Glomerular visceral epithelial cell (primary cell): ENCODE measurements around the gene MAN1C1.

Experiments used
- DNase-seq: peaks from one replicate; pipeline ENCODE4 v3.0.0-alpha.2; 2016; ENCODE audit errors: extremely low spot score

MAN1C1 gene

DNA sequence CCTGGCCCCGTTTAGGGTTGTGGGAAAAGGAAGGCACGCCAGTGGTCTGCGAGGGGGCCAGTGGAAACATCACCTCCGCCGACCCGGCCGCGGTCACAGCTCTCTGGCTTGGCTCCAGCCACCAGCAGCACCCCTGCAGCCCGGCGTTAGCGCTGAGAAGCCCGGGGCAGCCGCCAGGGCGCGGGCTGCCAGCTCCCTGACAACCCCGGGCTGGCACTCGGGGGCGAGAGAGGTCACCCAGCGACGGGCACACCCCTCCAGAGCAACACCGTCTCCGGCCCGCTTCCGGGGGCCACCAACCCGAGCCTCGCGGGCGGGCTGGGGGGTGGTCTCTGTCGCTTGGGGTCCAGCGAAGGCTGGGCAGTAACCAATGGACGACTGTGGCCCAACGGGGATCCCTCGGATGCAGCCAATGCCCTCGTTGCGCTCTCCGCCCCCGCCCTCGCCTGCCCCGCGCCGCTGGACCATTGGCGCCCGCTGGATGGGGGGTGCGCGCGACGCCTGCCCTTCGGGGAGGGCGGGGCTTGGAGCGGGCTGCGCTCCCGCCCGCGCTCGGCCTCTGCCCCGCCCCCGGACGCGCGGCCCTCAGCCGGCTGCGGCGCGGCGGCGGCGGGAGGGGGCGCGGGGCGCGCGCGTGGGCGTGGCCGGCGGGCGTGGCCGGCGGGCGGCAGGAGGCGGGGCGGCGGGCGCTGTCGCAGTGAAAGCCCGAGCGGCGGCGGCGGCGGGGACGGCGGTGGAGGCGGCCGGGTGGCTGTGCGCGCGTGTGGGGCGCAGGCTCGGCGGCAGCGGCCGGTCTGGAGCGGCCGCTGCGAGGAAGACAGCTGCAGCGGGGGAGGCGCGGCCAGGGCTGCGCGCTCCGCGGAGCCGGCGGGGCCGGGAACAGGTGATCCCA, at the start of gene MAN1C1:
Gene MAN1C1 (plus strand): TSS at position 697 of the 892 bp plus-strand sequence. CDS start 1,007 bp downstream, outside the sequence.
- DNase-seq = peak; percentile 90

DNA sequence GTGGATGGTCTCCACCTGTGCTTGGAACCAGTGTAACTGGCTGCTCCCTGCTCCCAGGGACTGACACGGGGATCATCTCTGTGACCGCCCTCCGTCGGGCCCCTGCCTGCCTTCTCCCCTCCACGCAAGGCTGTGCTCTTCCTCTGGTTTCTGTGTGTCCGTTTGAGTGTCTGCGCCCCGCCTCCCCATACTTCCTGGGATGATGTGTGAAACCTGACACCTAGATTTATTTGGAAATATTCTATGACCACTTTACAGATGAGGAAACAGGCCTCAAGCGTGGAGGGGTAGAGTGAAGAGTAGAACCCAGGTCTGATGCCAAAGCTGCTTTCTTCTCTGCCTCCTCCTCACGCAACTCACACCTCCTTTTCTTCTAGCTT, 48.9 kb upstream of the MAN1C1 start:
- DNase-seq = no peak

DNA sequence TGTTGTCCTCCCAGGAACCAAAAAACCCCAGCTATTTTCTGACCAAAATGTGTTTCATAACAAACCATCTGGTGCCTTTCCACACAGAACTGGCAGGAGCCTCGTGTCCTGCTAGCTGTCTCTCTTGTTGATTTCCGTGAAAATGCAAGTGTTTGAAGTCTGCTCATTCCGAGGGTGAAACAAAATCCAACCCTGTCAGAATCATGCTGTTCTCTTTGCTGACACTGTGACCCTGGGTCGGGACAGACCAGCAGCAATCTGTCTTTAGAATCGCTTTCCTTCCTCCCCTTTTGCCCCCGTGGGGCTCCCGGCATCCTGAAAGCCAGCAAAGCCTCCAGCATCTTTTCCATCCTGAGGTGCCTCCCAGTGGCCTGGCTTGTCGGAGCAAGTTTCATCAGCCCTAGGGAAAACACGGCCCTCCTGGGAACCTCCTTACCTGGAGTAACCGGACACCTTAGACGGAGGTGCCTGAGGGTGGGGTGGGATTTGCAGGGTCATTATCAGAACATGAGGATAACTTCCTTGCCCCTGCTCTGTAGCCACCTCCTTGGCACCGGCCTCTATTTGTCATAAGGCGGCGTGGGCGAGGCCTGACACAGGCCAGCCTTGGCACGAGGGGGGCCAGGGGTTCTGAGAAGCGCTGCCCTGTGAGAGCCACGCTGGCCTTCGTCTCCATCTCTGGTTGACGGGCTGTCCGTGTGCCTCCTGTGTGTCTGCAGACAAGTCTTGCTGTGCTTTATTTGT, 48.3 kb upstream of the MAN1C1 start:
- no peak for DNase-seq

DNA sequence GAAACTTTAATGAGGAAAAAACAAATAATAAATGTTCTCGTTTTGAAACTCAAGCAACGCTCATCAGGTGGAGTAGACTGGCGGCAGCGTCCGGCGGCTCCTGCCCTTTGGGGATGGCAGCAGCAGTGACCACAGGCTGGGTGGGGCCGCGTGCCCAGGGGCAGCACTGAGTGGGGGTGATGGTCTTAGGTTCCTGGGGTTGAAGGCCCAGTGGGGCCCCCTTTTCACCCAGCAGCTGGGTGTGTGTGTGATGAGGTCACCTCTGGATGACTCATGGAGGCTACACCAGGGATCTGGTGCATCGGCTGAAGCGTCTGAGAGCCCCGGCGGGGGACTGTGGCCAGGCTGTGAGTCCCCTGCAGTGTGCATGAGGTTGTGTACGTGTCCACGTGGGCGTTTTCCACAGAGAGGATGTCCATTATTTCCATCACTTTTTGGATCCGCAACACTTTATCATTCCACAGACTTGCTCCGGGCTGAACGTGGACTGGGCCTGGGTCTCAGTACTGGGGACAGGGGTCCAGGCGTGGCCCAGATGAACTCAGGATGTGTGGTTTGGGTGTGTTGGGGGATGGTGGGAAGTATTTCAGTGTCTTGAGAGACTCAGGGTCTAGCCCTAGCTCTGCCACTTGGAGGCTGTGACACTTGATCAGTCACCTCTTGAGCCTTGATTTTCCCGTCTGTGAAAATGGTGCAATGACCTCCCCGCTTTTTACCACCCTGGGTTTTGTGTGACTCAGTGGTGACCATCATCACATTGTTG, 47.6 kb upstream of the MAN1C1 start:
- peak; percentile 77 for DNase-seq

DNA sequence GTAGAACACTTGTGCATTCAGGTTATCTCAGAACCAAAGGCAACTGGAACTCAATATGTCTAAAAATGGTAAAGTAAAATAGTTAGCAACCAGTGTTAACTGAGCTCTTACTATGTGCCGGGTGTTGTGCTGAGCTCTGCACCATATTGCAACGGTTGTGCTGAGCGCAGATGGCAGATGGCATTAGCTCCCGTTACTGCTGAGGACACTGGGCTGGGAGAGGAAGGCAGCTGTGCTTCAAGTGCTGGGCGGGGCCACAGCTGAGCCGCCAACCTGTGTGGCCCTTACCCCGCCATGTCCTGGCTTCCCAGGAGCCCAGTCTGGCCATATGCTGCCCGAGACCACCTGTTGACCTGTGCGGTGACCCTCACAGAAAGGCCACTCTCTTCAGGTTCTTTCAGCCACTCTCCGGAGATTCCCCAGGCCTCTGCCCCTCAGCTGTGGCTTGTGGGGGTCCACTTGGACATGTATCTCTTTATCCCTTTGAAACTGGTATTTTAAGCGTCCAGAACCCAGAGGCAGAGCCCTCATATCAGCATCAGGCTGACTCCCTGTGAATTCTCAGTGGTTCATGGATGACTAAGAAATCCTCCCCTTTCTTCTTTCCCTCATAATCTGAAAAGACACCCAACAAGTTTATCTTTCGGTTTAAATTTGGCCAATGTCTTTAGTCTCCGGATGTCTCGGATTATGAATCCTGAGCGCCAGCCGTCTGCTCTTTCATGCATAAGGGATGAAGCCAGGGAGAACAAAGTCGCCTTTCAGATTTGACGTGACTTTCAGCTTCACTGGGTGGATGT, 46.8 kb upstream of the MAN1C1 start:
- DNase-seq = no peak

DNA sequence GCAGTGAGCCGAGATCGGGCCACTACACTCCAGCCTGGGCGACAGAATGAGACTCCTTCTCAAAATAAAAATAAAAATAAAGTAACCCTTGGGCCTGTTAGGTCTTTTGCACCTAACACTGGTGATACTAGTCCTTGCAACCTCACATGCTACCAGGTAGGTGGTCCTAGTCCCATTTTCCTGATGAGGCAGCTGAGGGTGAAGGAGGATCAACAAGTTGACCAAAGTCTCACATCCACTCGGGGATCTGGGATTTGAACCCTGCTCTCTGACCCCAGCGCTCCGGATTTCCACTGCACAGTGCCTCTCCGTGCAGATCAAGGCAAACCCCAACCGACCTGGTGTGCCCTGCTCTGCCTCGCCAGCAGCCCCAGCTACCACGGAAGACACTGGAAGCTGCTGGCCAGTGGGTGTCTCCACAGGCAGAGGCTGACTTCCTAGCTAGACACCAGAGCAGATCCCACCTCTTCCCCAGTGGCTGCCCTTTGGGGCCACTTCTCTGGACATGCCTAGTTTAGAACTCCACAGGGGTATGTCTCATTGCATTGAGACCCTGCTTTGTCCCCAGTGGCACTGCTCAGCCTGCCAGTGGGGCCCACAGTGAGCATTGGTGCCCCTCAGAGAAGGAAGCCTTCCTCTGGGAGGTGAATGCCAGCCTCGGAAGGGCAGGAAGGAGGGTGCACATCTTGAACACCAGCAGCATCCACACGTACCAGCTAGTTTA, 45.6 kb upstream of the MAN1C1 start:
- no peak for DNase-seq

DNA sequence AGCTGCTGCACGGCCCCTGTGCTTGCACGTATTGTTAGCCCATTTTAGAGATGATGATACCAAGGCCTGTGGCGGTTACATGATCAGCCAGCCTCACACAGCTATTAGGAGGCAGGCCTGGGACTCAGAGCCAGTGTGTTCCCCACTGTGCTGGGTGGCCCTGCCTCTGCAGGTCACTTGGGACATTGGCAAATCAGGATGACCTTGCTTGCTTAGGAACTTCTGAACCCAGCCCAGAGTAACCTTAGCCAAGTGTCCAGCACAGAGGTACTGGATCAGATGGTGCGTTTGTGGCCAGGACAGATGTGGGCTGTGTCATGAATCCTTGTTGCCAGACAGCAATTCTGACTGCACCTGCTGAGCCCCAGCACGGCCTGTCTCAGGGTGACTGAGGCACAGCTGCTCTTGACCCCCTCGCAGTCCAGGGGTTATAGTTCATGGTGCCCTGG, 45.0 kb upstream of the MAN1C1 start:
- DNase-seq = no peak

DNA sequence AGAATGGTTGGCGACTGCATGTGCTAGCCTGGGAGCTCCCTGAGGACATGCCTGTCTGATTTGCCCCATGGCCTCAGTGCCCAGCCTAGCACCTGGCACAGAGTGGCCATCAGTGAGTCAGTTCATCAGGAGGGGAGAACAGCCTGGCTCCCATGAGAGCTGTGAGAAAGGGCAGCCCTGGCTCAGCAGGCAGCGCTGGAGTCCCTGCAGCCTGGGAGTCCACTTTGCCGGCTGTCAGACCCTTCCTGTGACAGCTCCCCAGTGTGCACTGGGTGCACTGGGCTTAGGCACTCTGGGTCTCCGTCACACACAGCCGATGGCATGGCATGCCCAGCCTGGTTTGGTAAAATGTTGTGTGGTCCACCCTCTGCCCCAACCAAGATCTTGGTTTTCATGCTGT, 44.5 kb upstream of the MAN1C1 start:
- DNase-seq = no peak

DNA sequence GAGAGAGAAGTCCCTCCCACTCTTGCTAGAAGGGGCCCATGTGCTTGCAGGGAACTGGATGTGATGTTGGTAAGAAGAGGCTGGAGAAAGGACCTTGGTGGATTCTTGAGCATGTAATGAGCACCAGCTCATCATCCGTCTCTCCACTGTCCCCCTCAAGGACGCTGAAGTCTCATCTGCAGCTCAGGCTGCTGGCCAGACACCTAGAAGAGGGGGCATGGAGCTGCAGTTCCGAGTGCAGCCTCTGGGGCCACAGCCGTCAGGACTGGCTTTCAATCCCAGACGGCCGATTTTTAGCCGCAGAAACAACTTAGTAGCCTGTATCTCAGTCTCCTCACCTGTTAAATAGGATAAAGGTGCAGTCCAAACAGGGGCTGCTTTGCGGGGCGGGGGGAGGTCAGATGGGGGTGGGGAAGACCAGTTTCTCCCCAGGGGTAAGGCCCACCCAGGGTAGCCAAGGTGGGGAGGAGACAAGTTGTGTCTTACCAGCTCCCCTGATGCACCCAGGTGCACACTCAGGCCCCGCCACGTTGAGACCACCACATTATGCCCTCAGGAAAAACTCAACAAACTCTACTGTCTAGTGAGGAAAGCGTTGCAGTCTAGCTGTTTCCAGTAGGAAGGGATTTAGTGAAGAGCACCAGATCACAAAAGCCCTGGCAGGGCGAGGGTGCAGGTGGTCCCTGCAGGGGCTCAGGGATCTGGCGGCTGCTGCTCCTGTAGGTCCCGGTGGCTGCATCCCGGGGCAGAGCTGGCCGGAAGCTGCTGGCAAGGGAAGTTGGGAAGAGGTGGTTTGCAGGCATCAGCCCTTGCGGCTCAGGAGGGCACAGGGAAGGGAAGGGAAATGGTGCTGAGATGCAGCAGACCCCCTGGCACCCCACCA, 43.6 kb upstream of the MAN1C1 start:
- DNase-seq = peak; percentile 50

DNA sequence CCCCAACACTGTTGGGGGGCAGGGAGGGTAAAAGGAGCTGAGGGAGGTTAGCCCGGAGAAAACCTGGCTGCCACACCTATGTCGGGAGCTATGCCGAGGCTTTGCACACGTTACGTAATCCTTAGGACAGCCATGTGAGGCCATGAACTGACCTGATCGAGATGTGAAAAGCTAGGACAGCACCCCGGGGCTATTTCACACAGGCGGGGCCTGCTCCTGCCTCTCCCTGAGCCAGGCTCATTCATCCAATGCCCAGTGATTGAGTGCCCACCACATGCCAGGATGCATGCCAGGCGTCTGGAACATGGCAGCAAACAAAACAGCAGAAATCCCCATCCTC, 43.0 kb upstream of the MAN1C1 start:
- no peak for DNase-seq

DNA sequence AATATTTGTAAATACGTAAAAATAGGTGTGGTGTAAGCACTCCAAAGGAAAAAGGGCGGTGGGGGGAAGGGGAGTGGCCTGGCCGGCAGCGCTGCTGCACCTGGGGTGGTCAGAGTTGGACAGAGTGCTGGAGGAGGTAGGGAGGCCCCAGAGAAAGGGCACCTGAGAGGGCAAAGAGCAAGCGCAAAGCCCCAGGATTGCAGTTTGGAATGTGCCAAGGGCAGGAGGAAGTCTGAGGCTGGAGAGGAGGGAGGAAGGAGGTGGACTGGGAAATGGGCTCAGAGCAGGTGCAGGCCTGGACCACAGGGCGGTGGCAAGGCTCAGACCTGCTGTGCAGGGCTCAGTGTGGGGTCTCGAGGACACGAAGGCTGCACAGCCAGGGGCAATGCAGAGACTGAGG, 42.6 kb upstream of the MAN1C1 start:
- DNase-seq = no peak

DNA sequence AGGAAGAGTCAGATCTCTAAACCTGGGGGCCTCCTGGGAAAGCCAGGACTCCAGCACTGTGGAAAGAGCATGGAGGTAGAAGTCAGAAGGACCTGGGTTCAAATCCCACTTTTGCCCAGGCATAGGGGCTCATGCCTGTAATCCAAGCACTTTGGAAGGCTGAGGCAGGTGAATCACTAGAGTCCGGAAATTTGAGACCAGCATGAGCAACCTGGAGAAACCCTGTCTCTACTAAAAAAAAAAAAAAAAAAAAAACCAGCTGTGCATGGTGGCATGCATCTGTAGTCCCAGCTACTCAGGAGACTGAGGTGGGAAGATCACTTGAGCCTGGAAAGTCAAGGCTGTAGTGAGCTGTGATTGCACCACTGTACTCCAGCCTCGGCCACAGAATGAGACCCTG, 41.4 kb upstream of the MAN1C1 start:
- no peak for DNase-seq

DNA sequence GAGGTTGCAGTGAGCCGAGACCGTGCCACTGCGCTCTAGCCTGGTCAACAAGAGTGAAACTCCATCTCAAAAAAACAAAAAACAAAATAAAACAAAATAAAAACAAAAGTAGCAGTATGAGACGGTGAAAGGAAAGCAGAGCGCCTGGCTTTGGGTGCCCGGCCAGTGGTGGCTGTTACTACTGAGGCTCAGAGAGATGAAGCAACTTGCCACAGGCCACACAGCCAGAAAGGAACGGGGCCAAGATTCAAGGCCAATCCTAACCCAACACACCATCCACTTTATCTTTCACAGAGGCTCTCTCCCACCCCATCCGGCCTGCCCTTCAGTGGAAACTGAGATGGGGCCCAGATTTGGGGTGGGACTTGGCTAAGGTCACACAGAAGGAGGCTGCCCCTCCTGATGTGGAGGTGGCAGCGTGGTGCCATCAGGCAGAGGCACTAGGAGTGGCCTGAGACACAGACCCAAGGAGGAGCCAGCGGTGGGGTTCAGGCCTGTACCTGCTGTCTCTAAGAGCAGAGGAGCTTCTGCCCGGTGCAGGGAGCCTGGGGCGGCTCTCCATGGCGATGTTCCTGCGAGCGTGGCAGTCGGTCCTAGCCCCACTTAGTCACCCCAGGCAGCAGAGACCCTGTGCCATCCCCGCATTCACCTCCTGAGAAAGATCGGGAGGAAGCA, 40.0 kb upstream of the MAN1C1 start:
- no peak for DNase-seq

DNA sequence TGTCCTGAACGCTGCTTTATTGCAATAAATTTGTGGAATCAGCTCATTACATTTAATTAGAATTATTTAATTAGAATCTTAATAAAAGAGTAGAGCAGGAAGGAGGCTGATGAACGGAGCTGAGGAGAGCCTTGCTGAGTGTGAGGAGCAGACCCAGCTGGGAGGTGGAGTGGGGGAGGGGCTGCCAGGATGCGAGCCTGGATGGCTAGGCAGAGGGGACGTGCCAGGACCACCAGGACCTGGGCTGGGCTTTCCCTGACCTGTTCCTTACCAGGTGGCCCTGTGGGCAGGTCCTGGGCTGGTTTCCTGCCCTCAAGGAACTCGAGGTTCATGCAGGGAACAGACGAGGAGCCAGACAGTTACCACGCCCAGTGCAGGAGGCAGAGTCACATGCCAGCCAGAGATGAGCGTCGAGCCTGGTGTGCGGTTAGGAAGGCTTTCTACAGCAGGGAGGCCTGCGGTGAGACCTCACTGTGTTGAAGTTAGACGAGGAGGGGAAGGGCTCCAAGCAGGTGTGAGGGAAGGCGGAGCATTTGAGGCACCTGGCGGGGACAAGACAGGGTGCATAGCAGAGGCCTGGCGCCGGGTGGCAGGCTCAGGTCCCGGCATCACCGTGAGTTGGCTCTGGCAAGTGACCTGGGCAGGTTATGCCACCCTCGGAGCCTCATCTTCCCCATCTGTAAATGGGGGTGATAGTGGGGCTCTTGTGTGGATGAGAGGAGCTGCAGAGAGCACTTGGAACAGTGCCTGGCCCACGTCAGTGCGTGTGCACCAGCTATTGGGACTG, 39.3 kb upstream of the MAN1C1 start:
- DNase-seq = no peak

DNA sequence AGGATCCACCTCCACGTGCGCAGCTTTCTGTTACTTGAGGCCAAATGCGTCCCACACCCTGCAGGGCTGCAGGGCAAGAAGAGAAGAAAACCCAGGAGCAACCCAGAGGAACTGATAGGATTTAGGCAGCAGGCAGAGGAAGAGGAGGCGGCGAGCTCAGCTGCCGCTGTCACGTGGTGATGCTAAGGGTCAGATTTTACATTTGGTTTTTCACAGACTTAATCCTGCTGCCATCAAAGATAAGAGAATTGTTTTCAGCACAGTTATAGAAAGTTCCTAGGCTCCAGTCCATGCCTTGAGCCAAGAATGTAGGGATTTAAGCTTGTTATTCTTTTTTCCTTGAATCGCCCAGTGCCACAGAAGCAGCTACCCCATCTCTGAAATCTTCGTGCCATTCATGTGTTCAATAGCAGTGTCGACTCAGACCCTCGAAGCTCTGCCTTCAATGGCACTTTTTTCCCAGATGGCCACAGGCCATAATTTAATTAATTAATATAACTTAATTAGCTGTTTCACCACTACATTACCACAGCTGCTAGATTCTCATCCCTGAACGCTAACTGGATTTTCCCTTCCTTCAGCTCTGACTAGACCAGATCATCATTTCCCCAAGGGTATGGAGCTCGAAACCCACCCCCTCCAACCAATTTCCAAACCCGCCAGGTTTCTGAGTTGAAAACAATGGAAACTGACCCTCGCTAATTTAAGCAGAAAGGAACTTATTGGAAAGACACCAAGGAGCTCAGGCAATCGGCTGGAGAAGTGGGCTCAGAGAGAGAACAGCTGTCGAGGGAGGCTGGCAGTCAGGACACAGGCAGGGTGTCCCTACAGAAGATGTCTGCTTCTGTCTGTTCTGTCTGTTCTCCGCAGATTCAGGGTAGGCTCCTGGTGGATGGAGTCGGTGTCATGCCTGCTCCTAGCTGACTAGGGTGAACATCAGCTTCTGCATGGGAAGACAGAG, 37.0 kb upstream of the MAN1C1 start:
- DNase-seq = no peak

DNA sequence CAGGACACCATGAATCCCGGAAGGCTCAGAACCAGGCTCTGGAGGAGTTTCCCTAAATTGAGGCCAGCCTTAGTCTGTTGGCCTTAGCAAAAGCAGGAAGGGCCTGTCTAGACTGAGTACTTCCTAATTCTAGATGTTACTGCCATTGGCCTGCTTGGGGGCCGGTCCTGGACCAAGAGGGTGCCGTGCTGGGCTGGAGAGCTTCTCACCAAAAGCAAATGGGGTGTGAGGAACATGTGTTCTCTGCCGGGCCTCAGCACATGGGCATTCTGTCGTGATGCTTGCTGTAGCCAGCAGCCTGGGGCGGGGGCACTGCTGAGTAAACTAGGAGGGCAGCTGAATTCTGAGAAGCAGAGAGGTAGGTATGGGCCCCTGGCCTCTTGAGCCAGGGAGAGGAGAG, 35.7 kb upstream of the MAN1C1 start:
- no peak for DNase-seq

DNA sequence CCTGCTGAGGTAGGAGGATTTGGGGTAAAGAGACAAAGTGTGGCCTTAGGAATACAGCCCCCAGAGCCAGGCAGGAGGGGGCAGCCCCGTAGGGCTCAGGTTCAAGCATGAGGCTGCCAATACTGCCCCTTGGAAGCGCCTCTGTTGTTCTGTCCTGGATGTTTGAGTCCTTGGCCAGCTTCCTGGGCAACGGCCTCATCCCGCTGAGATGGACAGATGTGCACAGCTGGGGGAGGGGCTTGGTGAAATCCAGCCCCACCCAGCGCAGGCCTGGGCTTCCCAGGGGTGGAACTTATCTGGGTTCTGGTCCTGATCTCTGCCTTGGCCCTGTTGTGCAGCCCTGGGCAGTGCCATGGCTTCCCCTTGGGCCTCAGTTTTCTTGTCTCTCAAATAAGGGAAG, 34.8 kb upstream of the MAN1C1 start:
- DNase-seq = no peak
